Measurements from ENCODE around the gene ARF1. TPM values are rescaled to one million over a fixed set of nuclear protein-coding genes. Genes with fewer than 3 reads are reported as not detected.

Gene ARF1
- total and polyA plus RNA-seq, 2 of the 13 experiments (the other 11 are each of a cell fraction or from before 2014, with no cell fraction given): 186 to 327 TPM

GRCh38 chr1:228102791-228103620 lies 20.5 kb downstream of the ARF1 start, which contains the start of gene C1orf35 (continued):
- TF ChIP-seq ELK4 (CRISPR knock-in tag; IDR thresholded peaks at IDR 0.05; ENCODE audit: borderline replicate concordance) (0 out of 2 replicates have a peak, but pooled peaks have one; percentile 15), ZNF644 (CRISPR knock-in tag; IDR thresholded peaks at IDR 0.05; ENCODE audit: low read depth) (no peak), ZNF136 (CRISPR knock-in tag; IDR thresholded peaks at IDR 0.05; ENCODE audit: low read depth) (0 out of 2 replicates have a peak, but pooled peaks have one; percentile 41), PTBP1 (IDR thresholded peaks at IDR 0.05; ENCODE audit: low read depth, low read length, poor library complexity, severe bottlenecking) (no peak), ZSCAN21 (CRISPR knock-in tag; IDR thresholded peaks at IDR 0.05; ENCODE audit: borderline replicate concordance) (peak; percentile 93), YY1 (IDR thresholded peaks at IDR 0.05; ENCODE audit: insufficient read depth, insufficient replicate concordance, low read depth, low read length) (peak; percentile 76), RBM39 (IDR thresholded peaks at IDR 0.05; ENCODE audit: low read depth, low read length, poor library complexity, severe bottlenecking) (peak; percentile 80), DNMT1 (CRISPR knock-in tag; IDR thresholded peaks at IDR 0.05) (peak; percentile 91), ZBTB49 (CRISPR knock-in tag; IDR thresholded peaks at IDR 0.05; ENCODE audit: borderline replicate concordance) (no peak), ESRRA (CRISPR knock-in tag; IDR thresholded peaks at IDR 0.05; ENCODE audit: low read depth) (no peak), ISX (CRISPR knock-in tag; conservative IDR thresholded peaks at IDR 0.05) (no peak), ZNF543 (CRISPR knock-in tag; IDR thresholded peaks at IDR 0.05) (peak; percentile 77), ZNF619 (CRISPR knock-in tag; IDR thresholded peaks at IDR 0.05) (peak; percentile 42; the same call in 1 of the 2 replicates), ZBTB42 (CRISPR knock-in tag; IDR thresholded peaks at IDR 0.05) (peak; percentile 93; the same call in 1 of the 2 replicates), ZFP91 (CRISPR knock-in tag; IDR thresholded peaks at IDR 0.05; ENCODE audit: borderline replicate concordance) (peak; percentile 91), HOMEZ (CRISPR knock-in tag; IDR thresholded peaks at IDR 0.05; ENCODE audit: low read depth) (0 out of 2 replicates have a peak, but pooled peaks have one; percentile 15), FOSL2 (CRISPR knock-in tag; IDR thresholded peaks at IDR 0.05) (peak; percentile 56), MAFK (conservative IDR thresholded peaks at IDR 0.05 in 1 of 2, IDR thresholded peaks at IDR 0.05 in 1 of 2; ENCODE audit: low read length in 2 of 2) (no peak), KDM2A (CRISPR knock-in tag; IDR thresholded peaks at IDR 0.05; ENCODE audit: borderline replicate concordance, low read depth) (peak; percentile 99; the same call in 1 of the 2 replicates), ZNF207 (IDR thresholded peaks at IDR 0.05; ENCODE audit: borderline replicate concordance) (no peak), SP2 (CRISPR knock-in tag; IDR thresholded peaks at IDR 0.05) (no peak)
